ENCODE data around the gene TMEM41A. TPM values are rescaled to one million over a fixed set of nuclear protein-coding genes. Genes with fewer than 3 reads are reported as not detected.

The TMEM41A gene
- total RNA-seq, 1 experiment from 2014 or later, result 30.2 TPM

DNA sequence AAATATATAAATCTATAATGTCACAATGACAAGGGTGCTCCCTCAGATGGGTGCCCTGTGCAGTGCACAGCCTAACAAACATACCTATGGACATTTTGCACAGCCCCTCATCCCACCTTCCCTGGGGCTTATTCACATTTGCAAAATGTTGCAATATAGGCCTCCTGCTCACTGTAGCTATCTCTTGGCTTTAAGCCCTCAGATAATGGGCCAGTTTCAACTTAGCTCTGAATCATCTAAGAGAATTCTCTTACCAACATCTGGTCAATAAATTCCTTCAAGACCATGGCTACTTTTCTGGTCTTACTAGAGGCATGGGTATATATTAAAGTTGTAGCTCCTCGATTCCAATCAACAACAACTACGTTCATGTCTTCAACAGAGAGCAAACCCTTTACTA is 35.7 kb upstream of the TMEM41A start:
- CTCF ChIA-PET, result interaction anchor here (0.5 kb wide), 1 partner anchor 9 kb away, joined by 3 read pairs; no protein-coding TSS in a partner anchor
- ATAC-seq, result no peak

DNA sequence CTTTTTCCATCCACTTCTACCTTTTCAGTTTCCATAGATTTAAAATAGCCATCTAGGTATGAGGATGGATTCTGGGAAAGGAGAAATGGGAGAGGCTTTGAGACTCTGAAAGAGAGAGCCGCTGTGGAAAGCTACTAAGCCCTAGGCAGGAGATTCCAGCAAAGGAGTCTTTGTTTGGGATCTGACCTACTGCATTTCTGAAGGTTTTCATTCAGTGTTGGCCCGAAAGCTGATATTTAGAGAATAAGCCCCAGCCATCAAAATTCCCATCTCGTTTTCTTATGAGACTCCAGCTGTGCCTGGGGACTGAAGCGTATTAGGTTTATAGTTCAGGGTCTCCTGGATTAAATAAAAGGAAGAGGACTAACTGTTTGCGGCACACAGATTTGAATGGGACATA is 34.1 kb upstream of the TMEM41A start:
- POLR2A ChIA-PET, result no interaction called here
- Histone ChIP-seq H3K27ac (ENCODE audit: low read length) (no peak overlapping the region), H3K36me3 (ENCODE audit: control insufficient read depth, insufficient read depth, low read length) (no peaks in the 10 kb centered on the region), H3K4me3 (ENCODE audit: low read depth in 2 of 2, low read length in 2 of 2) (no peak overlapping the region), H3K4me1 (ENCODE audit: control insufficient read depth, insufficient read depth, low read length) (peaks cover 7% of the 10 kb centered on the region), H3K27me3 (ENCODE audit: control insufficient read depth, insufficient read depth, low read length) (no peaks in the 10 kb centered on the region), H3K9me3 (ENCODE audit: control insufficient read depth, insufficient read depth, low read depth, low read length) (no peaks in the 10 kb centered on the region)
- in situ Hi-C loops (cut with HindIII; ENCODE audit: low pct_unique_long_range_greater_than_20kb, low sequenced_read_pairs) (no loop called here), intact Hi-C loops (cut with micrococcal nuclease; ENCODE audit: unreplicated experiment) (no loop called here)
- DNase-seq (ENCODE audit: low read depth, low spot score), result no peak
- no peak for ATAC-seq
- BruUV-seq (replicated peaks), result TSS peak; percentile 31
- CTCF ChIA-PET, result no interaction called here
- TF ChIP-seq TCF7L2 (IDR thresholded peaks at IDR 0.05; ENCODE audit: low read depth, low read length) (no peak), POLR2AphosphoS5 (IDR thresholded peaks at IDR 0.05; ENCODE audit: low read depth, low read length) (no peak), SIN3A (IDR thresholded peaks at IDR 0.05; ENCODE audit: borderline replicate concordance, insufficient read depth, low read depth, low read length) (no peak)
- TF ChIP-seq, protein P1, sequence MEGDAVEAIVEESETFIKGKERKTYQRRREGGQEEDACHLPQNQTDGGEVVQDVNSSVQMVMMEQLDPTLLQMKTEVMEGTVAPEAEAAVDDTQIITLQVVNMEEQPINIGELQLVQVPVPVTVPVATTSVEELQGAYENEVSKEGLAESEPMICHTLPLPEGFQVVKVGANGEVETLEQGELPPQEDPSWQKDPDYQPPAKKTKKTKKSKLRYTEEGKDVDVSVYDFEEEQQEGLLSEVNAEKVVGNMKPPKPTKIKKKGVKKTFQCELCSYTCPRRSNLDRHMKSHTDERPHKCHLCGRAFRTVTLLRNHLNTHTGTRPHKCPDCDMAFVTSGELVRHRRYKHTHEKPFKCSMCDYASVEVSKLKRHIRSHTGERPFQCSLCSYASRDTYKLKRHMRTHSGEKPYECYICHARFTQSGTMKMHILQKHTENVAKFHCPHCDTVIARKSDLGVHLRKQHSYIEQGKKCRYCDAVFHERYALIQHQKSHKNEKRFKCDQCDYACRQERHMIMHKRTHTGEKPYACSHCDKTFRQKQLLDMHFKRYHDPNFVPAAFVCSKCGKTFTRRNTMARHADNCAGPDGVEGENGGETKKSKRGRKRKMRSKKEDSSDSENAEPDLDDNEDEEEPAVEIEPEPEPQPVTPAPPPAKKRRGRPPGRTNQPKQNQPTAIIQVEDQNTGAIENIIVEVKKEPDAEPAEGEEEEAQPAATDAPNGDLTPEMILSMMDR (IDR thresholded peaks at IDR 0.05), result no peak
- TF ChIP-seq, protein P2, sequence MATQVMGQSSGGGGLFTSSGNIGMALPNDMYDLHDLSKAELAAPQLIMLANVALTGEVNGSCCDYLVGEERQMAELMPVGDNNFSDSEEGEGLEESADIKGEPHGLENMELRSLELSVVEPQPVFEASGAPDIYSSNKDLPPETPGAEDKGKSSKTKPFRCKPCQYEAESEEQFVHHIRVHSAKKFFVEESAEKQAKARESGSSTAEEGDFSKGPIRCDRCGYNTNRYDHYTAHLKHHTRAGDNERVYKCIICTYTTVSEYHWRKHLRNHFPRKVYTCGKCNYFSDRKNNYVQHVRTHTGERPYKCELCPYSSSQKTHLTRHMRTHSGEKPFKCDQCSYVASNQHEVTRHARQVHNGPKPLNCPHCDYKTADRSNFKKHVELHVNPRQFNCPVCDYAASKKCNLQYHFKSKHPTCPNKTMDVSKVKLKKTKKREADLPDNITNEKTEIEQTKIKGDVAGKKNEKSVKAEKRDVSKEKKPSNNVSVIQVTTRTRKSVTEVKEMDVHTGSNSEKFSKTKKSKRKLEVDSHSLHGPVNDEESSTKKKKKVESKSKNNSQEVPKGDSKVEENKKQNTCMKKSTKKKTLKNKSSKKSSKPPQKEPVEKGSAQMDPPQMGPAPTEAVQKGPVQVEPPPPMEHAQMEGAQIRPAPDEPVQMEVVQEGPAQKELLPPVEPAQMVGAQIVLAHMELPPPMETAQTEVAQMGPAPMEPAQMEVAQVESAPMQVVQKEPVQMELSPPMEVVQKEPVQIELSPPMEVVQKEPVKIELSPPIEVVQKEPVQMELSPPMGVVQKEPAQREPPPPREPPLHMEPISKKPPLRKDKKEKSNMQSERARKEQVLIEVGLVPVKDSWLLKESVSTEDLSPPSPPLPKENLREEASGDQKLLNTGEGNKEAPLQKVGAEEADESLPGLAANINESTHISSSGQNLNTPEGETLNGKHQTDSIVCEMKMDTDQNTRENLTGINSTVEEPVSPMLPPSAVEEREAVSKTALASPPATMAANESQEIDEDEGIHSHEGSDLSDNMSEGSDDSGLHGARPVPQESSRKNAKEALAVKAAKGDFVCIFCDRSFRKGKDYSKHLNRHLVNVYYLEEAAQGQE (IDR thresholded peaks at IDR 0.05; ENCODE audit: insufficient read depth in 1 of 2, low read depth in 2 of 2, low read length in 1 of 2), result no peak

More for the DNA sequence above, 35.7 kb upstream of the TMEM41A start:
- Histone ChIP-seq H3K27ac (ENCODE audit: low read length) (no peak overlapping the region), H3K36me3 (ENCODE audit: control insufficient read depth, insufficient read depth, low read length) (no peaks in the 10 kb centered on the region), H3K27me3 (ENCODE audit: control insufficient read depth, insufficient read depth, low read length) (no peaks in the 10 kb centered on the region), H3K4me1 (ENCODE audit: control insufficient read depth, insufficient read depth, low read length) (peaks cover 9% of the 10 kb centered on the region), H3K9me3 (ENCODE audit: control insufficient read depth, insufficient read depth, low read depth, low read length) (no peaks in the 10 kb centered on the region), H3K4me3 (ENCODE audit: low read depth in 2 of 2, low read length in 2 of 2) (no peak overlapping the region)
- intact Hi-C loops (cut with micrococcal nuclease; ENCODE audit: unreplicated experiment), result no loop called here
- POLR2A ChIA-PET, result no interaction called here
- in situ Hi-C loops (cut with HindIII; ENCODE audit: low pct_unique_long_range_greater_than_20kb, low sequenced_read_pairs), result no loop called here
- no TSS peak for BruUV-seq (replicated peaks)
- no peak for TF ChIP-seq TCF7L2 (IDR thresholded peaks at IDR 0.05; ENCODE audit: low read depth, low read length)
- TF ChIP-seq, protein P1 (IDR thresholded peaks at IDR 0.05), result no peak
- TF ChIP-seq, protein P2 (IDR thresholded peaks at IDR 0.05; ENCODE audit: insufficient read depth in 1 of 2, low read depth in 2 of 2, low read length in 1 of 2), result no peak
- DNase-seq (ENCODE audit: low read depth, low spot score), result no peak

All from Panc1 (cell line).